HepG2 (cell line): ENCODE measurements around the gene CAMK2D.

ENCODE experiments used
- EZH2 ChIP-seq: conservative IDR thresholded peaks from 2 replicates; pipeline ENCODE4 v1.6.1; 2012; ENCODE audit warnings: mild to moderate bottlenecking, low read depth, low read length, moderate library complexity
- MYC ChIP-seq: sonication (generic); formaldehyde crosslinking; IDR thresholded peaks from 2 replicates; pipeline ENCODE4 v1.9.0; 2021; ENCODE audit warnings: missing genetic modification reagents, borderline replicate concordance
- NR2C2 ChIP-seq: sonication (generic); formaldehyde crosslinking; IDR thresholded peaks from 2 replicates; pipeline ENCODE4 v1.4.0; 2020; ENCODE audit warnings: missing genetic modification reagents, mild to moderate bottlenecking, moderate library complexity, borderline replicate concordance
- NR3C1 ChIP-seq: sonication (generic); formaldehyde crosslinking; IDR thresholded peaks from 2 replicates; pipeline ENCODE4 v1.4.0; 2020; ENCODE audit warnings: missing genetic modification reagents
- POLR2A ChIP-seq, 2 experiments: IDR thresholded peaks; 2 replicates each; pipeline ENCODE4 v1.6.1; 2011; ENCODE audit warnings: low read depth in 2 of 2, low read length in 2 of 2, mild to moderate bottlenecking in 1 of 2, moderate library complexity in 1 of 2; ENCODE audit not compliant: insufficient read depth in 1 of 2
- TCF12 ChIP-seq, 2 experiments: fragments of 450-650 bp in 1 of 2; sonication (generic) in 1 of 2; formaldehyde crosslinking in 1 of 2; IDR thresholded peaks; 2 replicates each; pipeline versions ENCODE4 v1.6.1 to v1.8.0; 2017 to 2022; ENCODE audit warnings: antibody characterized with exemption in 1 of 2, mild to moderate bottlenecking in 1 of 2, missing genetic modification reagents in 1 of 2, moderate library complexity in 1 of 2
- TRIM24 ChIP-seq: sonication (generic); formaldehyde crosslinking; IDR thresholded peaks from 2 replicates; pipeline ENCODE4 v1.8.0; 2022; ENCODE audit warnings: mild to moderate bottlenecking, missing genetic modification reagents
- ZNF34 ChIP-seq: sonication (generic); formaldehyde crosslinking; IDR thresholded peaks from 2 replicates; pipeline ENCODE4 v1.4.0; 2020; ENCODE audit warnings: mild to moderate bottlenecking, missing genetic modification reagents, borderline replicate concordance
- TF ChIP-seq, protein P1 (sequence below): sonication (generic); formaldehyde crosslinking; IDR thresholded peaks from 2 replicates; pipeline ENCODE4 v1.5.0; 2020; ENCODE audit warnings: mild to moderate bottlenecking, missing genetic modification reagents, moderate library complexity
- TF ChIP-seq, protein P2 (sequence below): sonication (generic); formaldehyde crosslinking; IDR thresholded peaks from 2 replicates; pipeline ENCODE4 v1.4.0; 2020; ENCODE audit warnings: missing genetic modification reagents

DNA sequence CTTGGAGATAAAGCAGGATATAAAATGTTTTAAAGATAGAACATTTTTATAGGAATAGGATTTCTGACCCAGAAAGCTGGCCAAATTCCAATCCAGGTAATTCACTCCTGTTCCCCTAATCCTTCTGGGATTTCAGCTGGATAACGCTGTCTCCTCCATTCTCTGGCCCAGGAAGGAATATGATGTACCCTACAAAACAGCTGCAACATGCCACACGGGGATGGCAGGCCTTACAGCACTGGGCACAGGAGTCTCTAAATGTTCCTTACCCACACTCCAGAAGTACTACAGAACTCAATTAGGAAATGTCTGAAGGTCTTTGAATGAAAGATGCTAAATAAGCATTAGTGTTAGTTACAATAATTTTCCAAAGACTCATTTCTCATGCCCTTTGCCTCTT, 15.8 kb downstream of the CAMK2D start:
- no peak for TF ChIP-seq TRIM24 (CRISPR knock-in tag)
- TF ChIP-seq, protein P1, sequence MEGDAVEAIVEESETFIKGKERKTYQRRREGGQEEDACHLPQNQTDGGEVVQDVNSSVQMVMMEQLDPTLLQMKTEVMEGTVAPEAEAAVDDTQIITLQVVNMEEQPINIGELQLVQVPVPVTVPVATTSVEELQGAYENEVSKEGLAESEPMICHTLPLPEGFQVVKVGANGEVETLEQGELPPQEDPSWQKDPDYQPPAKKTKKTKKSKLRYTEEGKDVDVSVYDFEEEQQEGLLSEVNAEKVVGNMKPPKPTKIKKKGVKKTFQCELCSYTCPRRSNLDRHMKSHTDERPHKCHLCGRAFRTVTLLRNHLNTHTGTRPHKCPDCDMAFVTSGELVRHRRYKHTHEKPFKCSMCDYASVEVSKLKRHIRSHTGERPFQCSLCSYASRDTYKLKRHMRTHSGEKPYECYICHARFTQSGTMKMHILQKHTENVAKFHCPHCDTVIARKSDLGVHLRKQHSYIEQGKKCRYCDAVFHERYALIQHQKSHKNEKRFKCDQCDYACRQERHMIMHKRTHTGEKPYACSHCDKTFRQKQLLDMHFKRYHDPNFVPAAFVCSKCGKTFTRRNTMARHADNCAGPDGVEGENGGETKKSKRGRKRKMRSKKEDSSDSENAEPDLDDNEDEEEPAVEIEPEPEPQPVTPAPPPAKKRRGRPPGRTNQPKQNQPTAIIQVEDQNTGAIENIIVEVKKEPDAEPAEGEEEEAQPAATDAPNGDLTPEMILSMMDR (CRISPR knock-in tag) = no peak
- TF ChIP-seq POLR2A (IDR thresholded peaks at IDR 0.05; ENCODE audit: insufficient read depth in 1 of 2, low read depth in 2 of 2, low read length in 2 of 2) = no peak
- TF ChIP-seq, protein P2, sequence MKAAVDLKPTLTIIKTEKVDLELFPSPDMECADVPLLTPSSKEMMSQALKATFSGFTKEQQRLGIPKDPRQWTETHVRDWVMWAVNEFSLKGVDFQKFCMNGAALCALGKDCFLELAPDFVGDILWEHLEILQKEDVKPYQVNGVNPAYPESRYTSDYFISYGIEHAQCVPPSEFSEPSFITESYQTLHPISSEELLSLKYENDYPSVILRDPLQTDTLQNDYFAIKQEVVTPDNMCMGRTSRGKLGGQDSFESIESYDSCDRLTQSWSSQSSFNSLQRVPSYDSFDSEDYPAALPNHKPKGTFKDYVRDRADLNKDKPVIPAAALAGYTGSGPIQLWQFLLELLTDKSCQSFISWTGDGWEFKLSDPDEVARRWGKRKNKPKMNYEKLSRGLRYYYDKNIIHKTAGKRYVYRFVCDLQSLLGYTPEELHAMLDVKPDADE (CRISPR knock-in tag) = no peak
- no peak for TF ChIP-seq TCF12 (IDR thresholded peaks at IDR 0.05)
- TF ChIP-seq TCF12 (CRISPR knock-in tag; IDR thresholded peaks at IDR 0.05) = no peak
- no peak for TF ChIP-seq MYC (CRISPR knock-in tag)
- no peak for TF ChIP-seq ZNF34 (CRISPR knock-in tag)
- no peak for TF ChIP-seq EZH2
- no peak for TF ChIP-seq NR2C2
- TF ChIP-seq NR3C1 (CRISPR knock-in tag) = no peak
